OCI-LY1 (cell line): ENCODE measurements around the gene GRK5.

Experiments used
- EZH2 ChIP-seq: fragments of 200-600 bp; sonication (generic), shearing (Covaris generic); IDR thresholded peaks from 2 replicates; pipeline ENCODE4 v1.8.0; 2017; ENCODE audit warnings: borderline replicate concordance, mixed run types, mild to moderate bottlenecking, antibody characterized with exemption, low read length, moderate library complexity, mixed read lengths
- TF ChIP-seq, protein P1 (sequence below): fragments of 200-600 bp; sonication (generic), shearing (Covaris generic); IDR thresholded peaks from 2 replicates; pipeline ENCODE4 v1.5.1; 2017; ENCODE audit warnings: mild to moderate bottlenecking, antibody characterized with exemption, low read length, moderate library complexity, mixed read lengths

DNA sequence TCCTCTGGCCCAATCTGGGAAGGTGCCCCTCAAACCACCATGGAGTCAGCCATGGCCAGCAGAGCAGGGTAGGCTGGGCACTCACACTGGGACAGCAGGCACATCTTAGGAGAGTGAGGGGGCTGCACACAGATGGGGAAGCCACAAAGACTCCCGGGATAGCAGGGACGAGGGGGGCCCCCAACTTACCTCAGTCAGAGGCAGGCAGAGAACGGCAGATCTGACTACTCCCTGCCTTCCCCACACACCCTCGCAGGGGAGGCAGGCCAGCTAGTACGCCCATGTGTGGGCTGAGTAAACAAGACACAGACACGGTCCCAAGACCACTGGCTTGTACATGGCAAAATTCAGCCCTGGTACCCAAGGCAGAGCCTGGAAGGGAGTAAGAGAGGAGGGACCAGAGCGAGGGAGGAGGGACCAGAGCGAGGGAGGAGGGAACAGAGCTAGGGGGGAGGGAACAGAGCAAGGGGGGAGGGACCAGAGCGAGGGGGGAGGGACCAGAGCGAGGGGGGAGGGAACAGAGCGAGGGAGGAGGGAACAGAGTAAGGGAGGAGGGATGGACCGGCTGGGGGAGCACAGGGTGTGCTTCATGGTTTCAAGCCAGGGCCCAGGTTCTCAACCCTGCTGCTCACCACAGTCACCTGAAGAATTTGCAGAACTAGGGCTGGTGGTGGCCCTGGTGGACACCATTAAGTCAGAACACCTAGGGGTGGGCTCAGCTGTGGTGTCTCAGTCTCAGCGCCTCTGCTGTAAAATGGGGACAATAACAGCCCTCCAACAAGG, 261.4 kb downstream of the GRK5 start:
- TF ChIP-seq EZH2, result no peak
- TF ChIP-seq, protein P1, sequence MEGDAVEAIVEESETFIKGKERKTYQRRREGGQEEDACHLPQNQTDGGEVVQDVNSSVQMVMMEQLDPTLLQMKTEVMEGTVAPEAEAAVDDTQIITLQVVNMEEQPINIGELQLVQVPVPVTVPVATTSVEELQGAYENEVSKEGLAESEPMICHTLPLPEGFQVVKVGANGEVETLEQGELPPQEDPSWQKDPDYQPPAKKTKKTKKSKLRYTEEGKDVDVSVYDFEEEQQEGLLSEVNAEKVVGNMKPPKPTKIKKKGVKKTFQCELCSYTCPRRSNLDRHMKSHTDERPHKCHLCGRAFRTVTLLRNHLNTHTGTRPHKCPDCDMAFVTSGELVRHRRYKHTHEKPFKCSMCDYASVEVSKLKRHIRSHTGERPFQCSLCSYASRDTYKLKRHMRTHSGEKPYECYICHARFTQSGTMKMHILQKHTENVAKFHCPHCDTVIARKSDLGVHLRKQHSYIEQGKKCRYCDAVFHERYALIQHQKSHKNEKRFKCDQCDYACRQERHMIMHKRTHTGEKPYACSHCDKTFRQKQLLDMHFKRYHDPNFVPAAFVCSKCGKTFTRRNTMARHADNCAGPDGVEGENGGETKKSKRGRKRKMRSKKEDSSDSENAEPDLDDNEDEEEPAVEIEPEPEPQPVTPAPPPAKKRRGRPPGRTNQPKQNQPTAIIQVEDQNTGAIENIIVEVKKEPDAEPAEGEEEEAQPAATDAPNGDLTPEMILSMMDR, result no peak
